ENCODE results near the gene MGAT5. TPM values are rescaled to one million over a fixed set of nuclear protein-coding genes. Genes with fewer than 3 reads are reported as not detected.

Gene MGAT5
- total RNA-seq, 1 experiment from 2014 or later = 22.1 TPM

DNA sequence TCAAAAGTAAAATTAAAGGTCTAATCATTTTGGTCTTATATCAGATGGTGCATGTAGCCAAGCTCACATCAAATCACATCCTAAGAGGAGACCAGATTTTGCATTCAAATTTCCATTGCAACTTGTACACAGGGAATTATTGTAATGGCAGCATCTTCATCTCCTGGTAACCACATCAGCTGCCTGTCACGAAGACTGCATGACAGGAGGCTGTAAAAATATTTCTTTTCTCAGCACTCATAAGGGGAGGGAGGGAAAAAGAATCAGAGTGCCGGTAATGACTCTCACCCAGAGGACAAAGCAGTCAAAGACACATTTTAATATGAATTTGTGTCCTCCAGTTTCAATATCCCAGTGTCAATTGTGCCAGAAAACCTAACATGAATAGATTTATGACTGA lies 248.2 kb downstream of the MGAT5 start:
- Histone ChIP-seq H3K36me3 (ENCODE audit: control insufficient read depth, insufficient read depth, low read length) (no peaks in the 10 kb centered on the region), H3K9me3 (no peaks in the 10 kb centered on the region), H3K4me3 (ENCODE audit: low read depth, low read length) (no peak overlapping the region), H3K4me1 (no peaks in the 10 kb centered on the region), H3K27me3 (replicated peaks; ENCODE audit: control insufficient read depth, insufficient read depth, low read length) (no peaks in the 10 kb centered on the region)
- no peak for DNase-seq
- peaks cover 7% of the 10 kb centered on the region for H3K4me1 Mint-ChIP-seq (ENCODE audit: low read depth, unreplicated experiment)
- peaks cover 10% of the 10 kb centered on the region for H3K9me3 Mint-ChIP-seq (ENCODE audit: unreplicated experiment)
- no peaks in the 10 kb centered on the region for H3K27me3 Mint-ChIP-seq (ENCODE audit: insufficient read depth, unreplicated experiment)
- H3K4me3 Mint-ChIP-seq (ENCODE audit: unreplicated experiment) = no peak overlapping the region
- CTCF ChIA-PET = no interaction called here
- no peaks in the 10 kb centered on the region for H3K36me3 Mint-ChIP-seq (ENCODE audit: insufficient read depth, unreplicated experiment)
- no peak overlapping the region for H3K27ac Mint-ChIP-seq (ENCODE audit: unreplicated experiment)
- TF ChIP-seq, protein P1, sequence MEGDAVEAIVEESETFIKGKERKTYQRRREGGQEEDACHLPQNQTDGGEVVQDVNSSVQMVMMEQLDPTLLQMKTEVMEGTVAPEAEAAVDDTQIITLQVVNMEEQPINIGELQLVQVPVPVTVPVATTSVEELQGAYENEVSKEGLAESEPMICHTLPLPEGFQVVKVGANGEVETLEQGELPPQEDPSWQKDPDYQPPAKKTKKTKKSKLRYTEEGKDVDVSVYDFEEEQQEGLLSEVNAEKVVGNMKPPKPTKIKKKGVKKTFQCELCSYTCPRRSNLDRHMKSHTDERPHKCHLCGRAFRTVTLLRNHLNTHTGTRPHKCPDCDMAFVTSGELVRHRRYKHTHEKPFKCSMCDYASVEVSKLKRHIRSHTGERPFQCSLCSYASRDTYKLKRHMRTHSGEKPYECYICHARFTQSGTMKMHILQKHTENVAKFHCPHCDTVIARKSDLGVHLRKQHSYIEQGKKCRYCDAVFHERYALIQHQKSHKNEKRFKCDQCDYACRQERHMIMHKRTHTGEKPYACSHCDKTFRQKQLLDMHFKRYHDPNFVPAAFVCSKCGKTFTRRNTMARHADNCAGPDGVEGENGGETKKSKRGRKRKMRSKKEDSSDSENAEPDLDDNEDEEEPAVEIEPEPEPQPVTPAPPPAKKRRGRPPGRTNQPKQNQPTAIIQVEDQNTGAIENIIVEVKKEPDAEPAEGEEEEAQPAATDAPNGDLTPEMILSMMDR (IDR thresholded peaks at IDR 0.05; ENCODE audit: insufficient read depth in 1 of 2, low read depth in 1 of 2, low read length in 1 of 2, severe bottlenecking in 1 of 2, unreplicated experiment in 1 of 2) = no peak
- POLR2A ChIA-PET = no interaction called here
- intact Hi-C loops (cut with micrococcal nuclease; ENCODE audit: unreplicated experiment) = no loop called here
- no TSS peak for BruUV-seq (replicated peaks)

All from Caco-2 (cell line).